Measurements from ENCODE around the gene NKAIN2. TPM values are rescaled to one million over a fixed set of nuclear protein-coding genes. Genes with fewer than 3 reads are reported as not detected.
"Not testable (repeated sequence)": the region's sequence is repeated elsewhere in the genome, so short reads cannot be mapped to it uniquely, and the experiment has no call there.

NKAIN2 gene
- total RNA-seq, 2 donors from 2014 or later = 2.4 to 2.7 TPM

GRCh38 chr6:124551711-124552233 is 748.1 kb downstream of the NKAIN2 start:
- DNase-seq = no peak
- intact Hi-C loops (cut with DNase I) = no loop called here
- ATAC-seq = no peak

- intact Hi-C loops (cut with DNase I) = no loop called here
- DNase-seq = no peak
- ATAC-seq = no peak
Observed at GRCh38 chr6:124557873-124558272, 754.2 kb downstream of the NKAIN2 start.

GRCh38 chr6:124560078-124560477 is 756.4 kb downstream of the NKAIN2 start:
- DNase-seq; ATAC-seq; intact Hi-C loops (cut with DNase I): not testable (repeated sequence)

- intact Hi-C loops (cut with DNase I) = no loop called here
- DNase-seq (no peak), ATAC-seq (no peak)
Observed at GRCh38 chr6:124560873-124561567, 757.4 kb downstream of the NKAIN2 start.

GRCh38 chr6:124561635-124562130 is 758.0 kb downstream of the NKAIN2 start:
- ATAC-seq = no peak
- intact Hi-C loops (cut with DNase I) = no loop called here
- no peak for DNase-seq

GRCh38 chr6:124564125-124564524 is 760.5 kb downstream of the NKAIN2 start:
- DNase-seq; intact Hi-C loops (cut with DNase I); ATAC-seq: not testable (repeated sequence)

GRCh38 chr6:124567401-124567800 is 763.7 kb downstream of the NKAIN2 start:
- no peak for ATAC-seq
- intact Hi-C loops (cut with DNase I) = no loop called here

GRCh38 chr6:124573953-124574352 is 770.3 kb downstream of the NKAIN2 start:
- intact Hi-C loops (cut with DNase I) = no loop called here
- DNase-seq (no peak), ATAC-seq (no peak)

More at GRCh38 chr6:124567401-124567800, 763.7 kb downstream of the NKAIN2 start:
- DNase-seq = no peak

- no peak for DNase-seq
- ATAC-seq = no peak
- intact Hi-C loops (cut with DNase I) = no loop called here
Observed at GRCh38 chr6:124577734-124578281, 774.1 kb downstream of the NKAIN2 start.

GRCh38 chr6:124590001-124590400 is 786.3 kb downstream of the NKAIN2 start:
- intact Hi-C loops (cut with DNase I) = no loop called here
- ATAC-seq (no peak), DNase-seq (no peak)

- intact Hi-C loops (cut with DNase I) = no loop called here
- DNase-seq = no peak
- ATAC-seq = no peak
Observed at GRCh38 chr6:124599656-124600055, 796.0 kb downstream of the NKAIN2 start.

- no peak for DNase-seq
- intact Hi-C loops (cut with DNase I) = no loop called here
- no peak for ATAC-seq
Observed at GRCh38 chr6:124604719-124605118, 801.1 kb downstream of the NKAIN2 start.

- ATAC-seq = no peak
- intact Hi-C loops (cut with DNase I) = no loop called here
- no peak for DNase-seq
Observed at GRCh38 chr6:124607119-124607627, 803.5 kb downstream of the NKAIN2 start.

- no peak for ATAC-seq
- DNase-seq = no peak
- intact Hi-C loops (cut with DNase I) = no loop called here
Observed at GRCh38 chr6:124613031-124613430, 809.4 kb downstream of the NKAIN2 start.

GRCh38 chr6:124622351-124622750 is 818.7 kb downstream of the NKAIN2 start:
- ATAC-seq (no peak), DNase-seq (no peak)
- intact Hi-C loops (cut with DNase I) = no loop called here

GRCh38 chr6:124633655-124634054 is 830.0 kb downstream of the NKAIN2 start:
- DNase-seq (no peak), ATAC-seq (no peak)
- intact Hi-C loops (cut with DNase I) = no loop called here

GRCh38 chr6:124640432-124640831 is 836.8 kb downstream of the NKAIN2 start:
- no peak for ATAC-seq
- intact Hi-C loops (cut with DNase I) = no loop called here
- DNase-seq = no peak

GRCh38 chr6:124655866-124656265 is 852.2 kb downstream of the NKAIN2 start:
- intact Hi-C loops (cut with DNase I) = no loop called here
- DNase-seq = no peak
- no peak for ATAC-seq

- intact Hi-C loops (cut with DNase I) = no loop called here
- ATAC-seq = no peak
- no peak for DNase-seq
Observed at GRCh38 chr6:124658053-124658452, 854.4 kb downstream of the NKAIN2 start.

GRCh38 chr6:124659427-124659826 is 855.8 kb downstream of the NKAIN2 start:
- intact Hi-C loops (cut with DNase I) = no loop called here
- DNase-seq = no peak
- ATAC-seq = no peak

- intact Hi-C loops (cut with DNase I) = no loop called here
- DNase-seq (no peak), ATAC-seq (no peak)
Observed at GRCh38 chr6:124660185-124660584, 856.5 kb downstream of the NKAIN2 start.

All from left cardiac atrium (tissue), 4 donors.